Calu3 (cell line): ENCODE results near the gene LSM14A. TPM values are rescaled to one million over a fixed set of nuclear protein-coding genes. Genes with fewer than 3 reads are reported as not detected.
A peak's percentile ranks its signal among the peaks of the same experiment; 100 is the strongest.

Experiments used
- BruUV-seq: library from RNA; stranded (reverse); fragments of 400-500 nt; replicated peaks from 2 replicates; lab custom pipeline; 2021; lab: Mats Ljungman, UMichigan
- CTCF ChIA-PET: fragments of 300-600 bp; sonication (Branson Sonifier 250); formaldehyde crosslinking; loops from one replicate; lab custom pipeline; 2022; ENCODE audit warnings: antibody characterized with exemption; lab: Charles Lee
- DNase-seq: peaks from one replicate; pipeline ENCODE4 v3.0.0; 2022
- H3K27ac Mint-ChIP-seq: one replicate; pipeline ENCODE4 v1.8.0; 2022; ENCODE audit warnings: mixed read lengths; ENCODE audit not compliant: unreplicated experiment
- H3K27me3 Mint-ChIP-seq: one replicate; pipeline ENCODE4 v1.8.0; 2022; ENCODE audit warnings: mixed read lengths; ENCODE audit not compliant: unreplicated experiment
- H3K36me3 Mint-ChIP-seq: one replicate; pipeline ENCODE4 v1.8.0; 2022; ENCODE audit warnings: mild to moderate bottlenecking, moderate library complexity, mixed read lengths; ENCODE audit not compliant: insufficient read depth, unreplicated experiment
- H3K4me1 Mint-ChIP-seq: one replicate; pipeline ENCODE4 v1.8.0; 2022; ENCODE audit warnings: mild to moderate bottlenecking, low read depth, mixed read lengths; ENCODE audit not compliant: unreplicated experiment
- H3K4me3 Mint-ChIP-seq: one replicate; pipeline ENCODE4 v1.8.0; 2022; ENCODE audit warnings: mild to moderate bottlenecking, low read depth, moderate library complexity, mixed read lengths; ENCODE audit not compliant: unreplicated experiment
- H3K9me3 Mint-ChIP-seq: one replicate; pipeline ENCODE4 v1.8.0; 2022; ENCODE audit warnings: low read depth, mixed read lengths; ENCODE audit not compliant: unreplicated experiment
- intact Hi-C: fragments of 100-400 bp; cut with micrococcal nuclease; formaldehyde crosslinking; loops from one replicate; pipeline ENCODE4 v1.10.0; 2022; ENCODE audit not compliant: unreplicated experiment
- total RNA-seq: library from RNA; stranded (reverse); gene quantifications from 2 replicates; pipeline ENCODE4 v1.2.3, GENCODE V29; 2022
- TF ChIP-seq, protein P1 (sequence below): fragments of 200-600 bp; IDR thresholded peaks from one replicate; pipeline ENCODE4 v1.8.0; 2022; ENCODE audit warnings: antibody characterized with exemption; ENCODE audit not compliant: unreplicated experiment

LSM14A gene
- total RNA-seq, 1 experiment from 2014 or later, result 131 TPM

DNA sequence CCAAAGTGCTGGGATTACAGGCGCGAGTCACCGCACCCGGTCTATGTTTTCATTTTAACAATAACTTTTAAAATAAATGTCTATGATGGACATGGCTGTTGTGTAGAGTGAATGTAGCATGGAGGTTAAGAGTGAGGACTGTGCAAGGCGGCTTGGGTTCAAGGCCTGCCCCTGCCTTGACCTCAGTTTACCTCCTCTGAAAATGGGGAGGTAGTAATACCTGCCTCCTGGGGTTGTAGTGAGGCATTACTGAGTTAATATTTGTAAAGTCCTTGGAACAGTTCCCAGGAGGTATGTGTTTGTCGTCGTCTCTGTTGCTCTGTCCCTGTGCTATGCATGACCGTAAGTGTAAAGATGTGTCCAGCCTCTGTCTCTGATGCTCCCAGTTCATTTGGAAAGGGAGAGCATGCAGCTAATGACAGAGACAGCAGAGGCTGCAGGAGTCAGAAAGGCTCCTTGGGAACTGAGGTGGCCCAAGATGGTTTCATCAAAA, 91.5 kb downstream of the LSM14A start:
- no TSS peak for BruUV-seq
- TF ChIP-seq, protein P1, sequence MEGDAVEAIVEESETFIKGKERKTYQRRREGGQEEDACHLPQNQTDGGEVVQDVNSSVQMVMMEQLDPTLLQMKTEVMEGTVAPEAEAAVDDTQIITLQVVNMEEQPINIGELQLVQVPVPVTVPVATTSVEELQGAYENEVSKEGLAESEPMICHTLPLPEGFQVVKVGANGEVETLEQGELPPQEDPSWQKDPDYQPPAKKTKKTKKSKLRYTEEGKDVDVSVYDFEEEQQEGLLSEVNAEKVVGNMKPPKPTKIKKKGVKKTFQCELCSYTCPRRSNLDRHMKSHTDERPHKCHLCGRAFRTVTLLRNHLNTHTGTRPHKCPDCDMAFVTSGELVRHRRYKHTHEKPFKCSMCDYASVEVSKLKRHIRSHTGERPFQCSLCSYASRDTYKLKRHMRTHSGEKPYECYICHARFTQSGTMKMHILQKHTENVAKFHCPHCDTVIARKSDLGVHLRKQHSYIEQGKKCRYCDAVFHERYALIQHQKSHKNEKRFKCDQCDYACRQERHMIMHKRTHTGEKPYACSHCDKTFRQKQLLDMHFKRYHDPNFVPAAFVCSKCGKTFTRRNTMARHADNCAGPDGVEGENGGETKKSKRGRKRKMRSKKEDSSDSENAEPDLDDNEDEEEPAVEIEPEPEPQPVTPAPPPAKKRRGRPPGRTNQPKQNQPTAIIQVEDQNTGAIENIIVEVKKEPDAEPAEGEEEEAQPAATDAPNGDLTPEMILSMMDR, result no peak
- DNase-seq, result no peak
- H3K9me3 Mint-ChIP-seq, result no peaks in the 10 kb centered on the region
- intact Hi-C loops, result no loop called here
- H3K36me3 Mint-ChIP-seq, result peaks cover 5% of the 10 kb centered on the region
- CTCF ChIA-PET, result no interaction called here
- no peak overlapping the region for H3K4me3 Mint-ChIP-seq
- no peak overlapping the region for H3K27ac Mint-ChIP-seq
- H3K27me3 Mint-ChIP-seq, result no peaks in the 10 kb centered on the region
- peaks cover 37% of the 10 kb centered on the region for H3K4me1 Mint-ChIP-seq

DNA sequence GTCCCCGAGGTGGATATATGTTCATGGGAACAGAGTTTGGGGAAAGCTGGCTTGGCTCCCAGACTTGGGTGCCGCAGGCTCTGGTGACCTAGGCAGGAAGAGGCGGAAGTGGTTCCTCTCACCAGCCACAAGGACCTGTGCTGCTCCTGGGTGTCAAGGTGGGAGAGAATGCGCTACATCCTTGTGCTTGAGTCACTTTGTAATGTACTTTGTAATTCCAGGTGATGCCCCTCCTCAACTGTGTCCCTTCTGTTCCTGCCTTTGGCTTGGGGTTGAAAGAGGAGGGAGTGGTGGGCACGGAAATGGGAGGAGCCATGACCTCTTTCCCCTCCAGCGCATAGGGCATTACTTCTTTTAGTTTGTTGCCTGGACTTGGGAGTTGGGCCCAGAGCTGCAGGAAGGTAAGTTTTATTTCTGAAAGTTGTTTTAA, 92.9 kb downstream of the LSM14A start:
- H3K4me1 Mint-ChIP-seq, result peaks cover 32% of the 10 kb centered on the region
- TF ChIP-seq, protein P1, result no peak
- no peaks in the 10 kb centered on the region for H3K9me3 Mint-ChIP-seq
- intact Hi-C loops, result no loop called here
- H3K27me3 Mint-ChIP-seq, result no peaks in the 10 kb centered on the region
- CTCF ChIA-PET, result no interaction called here
- BruUV-seq, result no TSS peak
- no peak overlapping the region for H3K27ac Mint-ChIP-seq
- no peak overlapping the region for H3K4me3 Mint-ChIP-seq
- no peak for DNase-seq
- peaks cover 5% of the 10 kb centered on the region for H3K36me3 Mint-ChIP-seq

GRCh38 chr19:34269081-34269480, 96.8 kb downstream of the LSM14A start:
- no peaks in the 10 kb centered on the region for H3K27me3 Mint-ChIP-seq
- no peak overlapping the region for H3K4me3 Mint-ChIP-seq
- no peaks in the 10 kb centered on the region for H3K36me3 Mint-ChIP-seq
- intact Hi-C loops, result no loop called here
- no peaks in the 10 kb centered on the region for H3K9me3 Mint-ChIP-seq
- no peak overlapping the region for H3K27ac Mint-ChIP-seq
- BruUV-seq, result no TSS peak
- peaks cover 24% of the 10 kb centered on the region for H3K4me1 Mint-ChIP-seq
- TF ChIP-seq, protein P1, result no peak
- DNase-seq, result no peak
- CTCF ChIA-PET, result interaction anchor here (0.6 kb wide), 1 partner anchor 15 kb away, joined by 4 read pairs; no protein-coding TSS in a partner anchor

DNA sequence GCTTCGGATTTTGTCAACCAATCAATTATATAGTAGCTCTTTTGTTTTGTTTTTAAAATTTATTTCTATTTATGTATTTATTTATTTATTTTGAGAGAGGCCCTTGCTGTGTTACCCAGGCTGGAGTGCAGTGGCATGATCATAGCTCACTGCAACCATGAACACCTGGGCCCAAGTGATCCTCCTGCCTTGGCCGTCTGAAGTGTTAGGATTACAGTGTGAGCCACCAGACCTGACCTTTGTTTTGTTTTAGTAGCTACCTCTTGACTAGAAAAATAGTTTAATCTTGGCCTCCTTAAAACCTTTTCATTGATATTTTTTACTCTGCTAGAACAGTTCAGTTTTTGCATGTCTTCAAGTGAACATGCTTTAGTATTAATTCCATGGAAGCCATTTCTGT, 97.2 kb downstream of the LSM14A start:
- no peak overlapping the region for H3K4me3 Mint-ChIP-seq
- H3K27ac Mint-ChIP-seq, result peak overlapping the region; percentile 72
- CTCF ChIA-PET, result no interaction called here
- H3K9me3 Mint-ChIP-seq, result no peaks in the 10 kb centered on the region
- intact Hi-C loops, result no loop called here
- H3K4me1 Mint-ChIP-seq, result peaks cover 25% of the 10 kb centered on the region
- no TSS peak for BruUV-seq
- H3K27me3 Mint-ChIP-seq, result no peaks in the 10 kb centered on the region
- TF ChIP-seq, protein P1, result no peak
- DNase-seq, result no peak
- no peaks in the 10 kb centered on the region for H3K36me3 Mint-ChIP-seq
